SU-DHL-6 (cell line): ENCODE results near the gene NCR2.
A peak's percentile ranks its signal among the peaks of the same experiment; 100 is the strongest.

Source experiments
- H2AFZ ChIP-seq: fragments of 200-600 bp; sonication (generic); 2 replicates; pipeline ENCODE4 v1.6.1; 2014; ENCODE audit warnings: low read depth, mild to moderate bottlenecking, moderate library complexity, mixed read lengths, antibody characterized with exemption, low read length; ENCODE audit not compliant: severe bottlenecking
- H3F3A ChIP-seq: fragments of 200-600 bp; shearing (Covaris generic); 2 replicates; pipeline ENCODE4 v1.6.0; 2016; ENCODE audit warnings: antibody characterized with exemption, mild to moderate bottlenecking; ENCODE audit not compliant: insufficient read depth
- H3K27ac ChIP-seq: fragments of 200-600 bp; sonication (generic); 2 replicates; pipeline ENCODE4 v1.5.1; 2016; ENCODE audit warnings: low read depth, mild to moderate bottlenecking, low read length, moderate library complexity, mixed read lengths
- H3K27me3 ChIP-seq: fragments of 200-600 bp; sonication (generic), shearing (Covaris generic); 2 replicates; pipeline ENCODE4 v1.6.0; 2014; ENCODE audit warnings: mild to moderate bottlenecking, low read length
- H3K36me3 ChIP-seq: fragments of 200-600 bp; sonication (generic); 2 replicates; pipeline ENCODE4 v1.6.1; 2014; ENCODE audit warnings: mild to moderate bottlenecking, low read length, mixed read lengths
- H3K4me2 ChIP-seq: fragments of 300-600, 200-600 bp; shearing (Covaris generic), sonication (generic); 2 replicates; pipeline ENCODE4 v1.6.0; 2014; ENCODE audit warnings: low read length, low read depth, mild to moderate bottlenecking; ENCODE audit not compliant: poor library complexity, severe bottlenecking
- H3K4me3 ChIP-seq: fragments of 200-600 bp; sonication (generic); 2 replicates; pipeline ENCODE4 v1.5.1; 2014; ENCODE audit warnings: antibody characterized with exemption, low read length, mild to moderate bottlenecking, mixed read lengths; ENCODE audit not compliant: insufficient read depth, poor library complexity, severe bottlenecking
- H3K79me2 ChIP-seq: fragments of 200-600 bp; sonication (generic); 2 replicates; pipeline ENCODE4 v1.6.1; 2014; ENCODE audit warnings: mild to moderate bottlenecking, low read length, moderate library complexity; ENCODE audit not compliant: insufficient read depth
- H3K9ac ChIP-seq: fragments of 200-600 bp; sonication (generic); 2 replicates; pipeline ENCODE4 v1.7.0; 2014; ENCODE audit warnings: mild to moderate bottlenecking, low read length
- H3K9me2 ChIP-seq: fragments of 200-600 bp; sonication (generic); replicated peaks from 2 replicates; pipeline ENCODE4 v1.6.1; 2014; ENCODE audit warnings: low read length; ENCODE audit not compliant: insufficient read depth
- H3K9me3 ChIP-seq: fragments of 200-600 bp; sonication (generic); 2 replicates; pipeline ENCODE4 v1.6.1; 2014; ENCODE audit warnings: low read length, mixed read lengths; ENCODE audit not compliant: insufficient read depth
- H4K20me1 ChIP-seq: fragments of 200-600 bp; sonication (generic); 2 replicates; pipeline ENCODE4 v1.6.1; 2014; ENCODE audit warnings: low read depth, mild to moderate bottlenecking, antibody characterized with exemption, low read length, moderate library complexity, mixed read lengths
- EZH2phosphoT487 ChIP-seq: fragments of 200-600 bp; sonication (generic), shearing (Covaris generic); conservative IDR thresholded peaks from 2 replicates; pipeline ENCODE4 v1.6.1; 2018; ENCODE audit warnings: mild to moderate bottlenecking, antibody characterized with exemption, low read length, moderate library complexity, mixed read lengths
- TF ChIP-seq, protein P1 (sequence below): fragments of 200-600 bp; sonication (generic); IDR thresholded peaks from one replicate; pipeline ENCODE4 v1.5.1; 2017; ENCODE audit warnings: antibody characterized with exemption, mild to moderate bottlenecking, low read length, moderate library complexity; ENCODE audit not compliant: insufficient read depth, poor library complexity, severe bottlenecking

Gene NCR2

DNA sequence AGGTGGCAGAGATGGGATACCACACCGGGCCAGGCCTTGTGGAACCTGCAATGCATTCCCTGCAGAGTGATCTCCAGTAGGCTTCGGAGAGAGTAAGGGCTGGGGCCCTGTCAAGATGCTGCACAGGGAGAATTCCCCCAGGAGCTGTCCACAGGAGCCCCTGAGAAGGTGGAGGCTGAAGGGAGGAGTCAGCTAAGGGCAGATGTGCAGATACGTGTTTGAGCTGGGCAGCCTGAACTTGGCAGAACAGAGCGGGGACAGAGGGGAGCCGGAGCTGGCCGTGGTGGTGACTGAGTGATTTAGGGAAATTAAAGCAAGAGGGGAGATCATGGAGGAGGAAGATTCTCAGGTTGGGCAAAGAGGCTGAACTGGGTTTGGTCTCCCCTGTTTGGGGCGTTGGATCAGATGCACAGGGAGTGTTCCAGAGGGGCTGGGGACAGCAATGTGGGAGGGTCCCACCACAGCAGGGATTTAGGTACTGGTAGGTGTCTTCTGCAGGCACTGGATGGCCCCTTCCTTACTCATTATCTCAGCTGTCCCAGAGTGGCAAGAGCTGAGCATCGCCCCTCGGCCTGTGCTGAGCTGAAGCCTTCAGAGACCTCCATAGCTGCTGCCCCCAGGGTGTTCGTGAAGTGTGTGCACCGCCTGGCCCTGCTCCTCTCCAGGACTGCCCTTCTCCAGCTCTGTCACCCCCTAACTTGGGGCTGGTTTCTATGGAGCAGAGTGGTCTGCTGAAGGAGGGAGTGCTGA lies 3.8 kb upstream of the NCR2 start:
- H3K9me3 ChIP-seq: no peaks in the 10 kb centered on the region
- peak overlapping the region; percentile 80 for H3K4me2 ChIP-seq
- H2AFZ ChIP-seq: no peak overlapping the region
- TF ChIP-seq, protein P1, sequence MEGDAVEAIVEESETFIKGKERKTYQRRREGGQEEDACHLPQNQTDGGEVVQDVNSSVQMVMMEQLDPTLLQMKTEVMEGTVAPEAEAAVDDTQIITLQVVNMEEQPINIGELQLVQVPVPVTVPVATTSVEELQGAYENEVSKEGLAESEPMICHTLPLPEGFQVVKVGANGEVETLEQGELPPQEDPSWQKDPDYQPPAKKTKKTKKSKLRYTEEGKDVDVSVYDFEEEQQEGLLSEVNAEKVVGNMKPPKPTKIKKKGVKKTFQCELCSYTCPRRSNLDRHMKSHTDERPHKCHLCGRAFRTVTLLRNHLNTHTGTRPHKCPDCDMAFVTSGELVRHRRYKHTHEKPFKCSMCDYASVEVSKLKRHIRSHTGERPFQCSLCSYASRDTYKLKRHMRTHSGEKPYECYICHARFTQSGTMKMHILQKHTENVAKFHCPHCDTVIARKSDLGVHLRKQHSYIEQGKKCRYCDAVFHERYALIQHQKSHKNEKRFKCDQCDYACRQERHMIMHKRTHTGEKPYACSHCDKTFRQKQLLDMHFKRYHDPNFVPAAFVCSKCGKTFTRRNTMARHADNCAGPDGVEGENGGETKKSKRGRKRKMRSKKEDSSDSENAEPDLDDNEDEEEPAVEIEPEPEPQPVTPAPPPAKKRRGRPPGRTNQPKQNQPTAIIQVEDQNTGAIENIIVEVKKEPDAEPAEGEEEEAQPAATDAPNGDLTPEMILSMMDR: no peak
- TF ChIP-seq EZH2phosphoT487: no peak
- no peaks in the 10 kb centered on the region for H3K9me2 ChIP-seq
- H3F3A ChIP-seq: peaks cover 41% of the 10 kb centered on the region
- peak overlapping the region; percentile 63; the same call in 1 of the 2 replicates for H3K9ac ChIP-seq
- peak overlapping the region; percentile 96 for H3K27ac ChIP-seq
- no peaks in the 10 kb centered on the region for H4K20me1 ChIP-seq
- H3K4me3 ChIP-seq: no peak overlapping the region
- no peaks in the 10 kb centered on the region; the same call in 1 of the 2 replicates for H3K79me2 ChIP-seq
- no peaks in the 10 kb centered on the region for H3K36me3 ChIP-seq
- no peaks in the 10 kb centered on the region for H3K27me3 ChIP-seq

DNA sequence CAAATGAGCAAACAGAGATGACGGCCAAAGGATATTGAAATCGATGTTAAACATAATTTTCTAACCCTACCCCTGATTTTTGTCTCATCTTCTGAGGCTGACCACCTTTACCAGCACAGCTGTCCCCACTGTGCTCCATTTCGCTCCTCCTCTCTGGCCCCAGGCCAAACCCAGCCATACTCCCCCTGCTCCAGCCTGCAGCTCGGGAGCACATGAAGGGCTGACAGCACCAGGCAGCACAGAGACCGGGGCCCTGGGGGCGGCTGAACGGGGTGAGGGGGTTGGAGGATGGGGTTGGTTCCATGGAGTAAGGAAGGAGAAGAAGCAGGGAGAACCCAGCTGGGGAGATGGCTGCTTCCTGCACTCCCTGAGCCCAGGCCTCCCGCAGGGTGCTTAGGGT lies 3.2 kb upstream of the NCR2 start:
- no peak for TF ChIP-seq EZH2phosphoT487
- Histone ChIP-seq H3K27me3 (no peaks in the 10 kb centered on the region), H3K27ac (peak overlapping the region; percentile 96)

DNA sequence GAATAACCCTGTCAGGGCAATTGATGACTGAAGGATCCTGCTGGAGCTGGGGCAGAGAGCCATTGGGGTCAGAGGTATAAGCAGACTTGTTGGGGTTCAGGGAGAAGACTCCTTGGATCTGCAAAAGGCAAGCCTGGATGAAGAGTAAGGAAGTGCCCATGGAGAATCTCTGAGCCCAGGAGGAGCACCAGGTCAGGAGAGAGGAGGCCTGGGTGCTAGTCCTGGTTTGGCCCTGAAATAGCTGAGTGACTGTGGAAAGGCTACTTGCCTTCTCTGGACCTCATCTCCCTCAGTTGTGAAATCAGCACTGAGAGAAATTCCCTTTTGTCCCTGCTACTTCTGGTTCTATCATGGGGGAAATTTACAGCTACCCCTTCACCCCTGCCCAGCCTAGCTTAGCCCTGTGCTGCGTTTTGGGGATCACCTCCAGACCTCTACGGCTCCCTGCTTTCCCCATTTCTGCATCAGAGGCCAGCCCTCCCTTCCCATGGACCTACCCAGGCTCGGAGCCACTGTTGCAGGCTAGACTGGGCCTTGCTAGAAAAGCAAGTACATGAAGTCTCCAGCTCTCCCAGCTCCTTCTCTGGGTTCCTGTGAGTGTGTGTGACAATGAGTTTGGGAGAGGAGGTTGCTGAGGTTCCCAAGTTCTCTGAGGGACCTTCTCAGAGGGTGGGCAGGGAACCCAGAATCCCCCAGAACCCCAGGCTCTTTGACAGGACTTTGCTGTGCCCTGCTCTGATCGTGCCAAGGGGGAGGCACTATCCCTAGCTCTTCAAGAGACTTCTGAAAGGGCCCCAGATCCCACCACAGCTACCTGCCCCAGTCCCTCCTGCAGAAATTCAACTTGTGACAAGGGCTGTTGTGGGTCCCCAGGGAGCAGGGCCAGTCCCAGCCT lies 2.3 kb upstream of the NCR2 start:
- Histone ChIP-seq H3K79me2 (peaks cover 5% of the 10 kb centered on the region; the same call in 1 of the 2 replicates), H3F3A (peaks cover 46% of the 10 kb centered on the region), H3K4me3 (no peak overlapping the region), H3K27ac (peak overlapping the region; percentile 96), H4K20me1 (no peaks in the 10 kb centered on the region), H3K36me3 (no peaks in the 10 kb centered on the region), H3K9me3 (no peaks in the 10 kb centered on the region), H3K27me3 (no peaks in the 10 kb centered on the region), H3K4me2 (peak overlapping the region; percentile 80), H3K9me2 (no peaks in the 10 kb centered on the region), H2AFZ (peak overlapping the region; percentile 11), H3K9ac (peak overlapping the region; percentile 63)
- TF ChIP-seq, protein P1: no peak

More for the DNA sequence above, 3.2 kb upstream of the NCR2 start:
- Histone ChIP-seq H2AFZ (no peak overlapping the region), H3K4me3 (no peak overlapping the region), H3K9me2 (no peaks in the 10 kb centered on the region), H3K36me3 (no peaks in the 10 kb centered on the region), H4K20me1 (no peaks in the 10 kb centered on the region), H3K4me2 (peak overlapping the region; percentile 80), H3F3A (peaks cover 42% of the 10 kb centered on the region), H3K9me3 (no peaks in the 10 kb centered on the region), H3K79me2 (no peaks in the 10 kb centered on the region; the same call in 1 of the 2 replicates), H3K9ac (peak overlapping the region; percentile 63)
